ENCODE measurements around the gene GTF2H1.
"Not testable (repeated sequence)": the region's sequence is repeated elsewhere in the genome, so short reads cannot be mapped to it uniquely, and the experiment has no call there.

Gene GTF2H1

GRCh38 chr11:18315893-18316292, 6.5 kb upstream of the GTF2H1 start:
- FAIRE-seq, result no peak
- DNase-seq (ENCODE audit: insufficient read length, low spot score), result no peak
- TF ChIP-seq POU2F2 (IDR thresholded peaks at IDR 0.05; ENCODE audit: low read depth, low read length) (no peak), POLR2AphosphoS5 (IDR thresholded peaks at IDR 0.05; ENCODE audit: low read depth, low read length) (no peak), PAX5 (IDR thresholded peaks at IDR 0.05; ENCODE audit: insufficient read depth, low read length, severe bottlenecking) (no peak), SPI1 (IDR thresholded peaks at IDR 0.05; ENCODE audit: low read depth, low read length) (no peak), POLR2A (IDR thresholded peaks at IDR 0.05; ENCODE audit: low read depth, low read length) (no peak), TAF1 (IDR thresholded peaks at IDR 0.05; ENCODE audit: low read depth, low read length) (no peak)

- no peak for TF ChIP-seq POLR2AphosphoS5 (IDR thresholded peaks at IDR 0.05; ENCODE audit: low read depth, low read length)
- no peak for TF ChIP-seq POLR2A (IDR thresholded peaks at IDR 0.05; ENCODE audit: low read depth, low read length)
- TF ChIP-seq SPI1 (IDR thresholded peaks at IDR 0.05; ENCODE audit: low read depth, low read length), result no peak
- no peak for TF ChIP-seq TAF1 (IDR thresholded peaks at IDR 0.05; ENCODE audit: low read depth, low read length)
- no peak for TF ChIP-seq PAX5 (IDR thresholded peaks at IDR 0.05; ENCODE audit: insufficient read depth, low read length, severe bottlenecking)
- TF ChIP-seq POU2F2 (IDR thresholded peaks at IDR 0.05; ENCODE audit: low read depth, low read length), result no peak
- no peak for DNase-seq (ENCODE audit: insufficient read length, low spot score)
- no peak for FAIRE-seq
Observed at GRCh38 chr11:18317551-18317950, 4.8 kb upstream of the GTF2H1 start.

- no peak for FAIRE-seq
Observed at GRCh38 chr11:18319914-18320313, 2.5 kb upstream of the GTF2H1 start.

GRCh38 chr11:18320617-18321016, 1.8 kb upstream of the GTF2H1 start:
- FAIRE-seq, result no peak
- DNase-seq (ENCODE audit: insufficient read length, low spot score), result no peak

More at GRCh38 chr11:18319914-18320313, 2.5 kb upstream of the GTF2H1 start:
- TF ChIP-seq POU2F2 (IDR thresholded peaks at IDR 0.05; ENCODE audit: low read depth, low read length), result no peak
- TF ChIP-seq SPI1 (IDR thresholded peaks at IDR 0.05; ENCODE audit: low read depth, low read length), result no peak
- no peak for TF ChIP-seq POLR2A (IDR thresholded peaks at IDR 0.05; ENCODE audit: low read depth, low read length)
- no peak for TF ChIP-seq POLR2AphosphoS5 (IDR thresholded peaks at IDR 0.05; ENCODE audit: low read depth, low read length)
- no peak for TF ChIP-seq PAX5 (IDR thresholded peaks at IDR 0.05; ENCODE audit: insufficient read depth, low read length, severe bottlenecking)
- TF ChIP-seq TAF1 (IDR thresholded peaks at IDR 0.05; ENCODE audit: low read depth, low read length), result no peak
- no peak for DNase-seq (ENCODE audit: insufficient read length, low spot score)

GRCh38 chr11:18321578-18321968, 794 bp upstream of the GTF2H1 start:
- FAIRE-seq (no peak), DNase-seq (ENCODE audit: insufficient read length, low spot score) (no peak)
- 0 out of 2 replicates have a peak, but pooled peaks have one; percentile 18 for TF ChIP-seq SPI1 (IDR thresholded peaks at IDR 0.05; ENCODE audit: low read depth, low read length)
- no peak for TF ChIP-seq TAF1 (IDR thresholded peaks at IDR 0.05; ENCODE audit: low read depth, low read length)

More at GRCh38 chr11:18320617-18321016, 1.8 kb upstream of the GTF2H1 start:
- TF ChIP-seq PAX5 (IDR thresholded peaks at IDR 0.05; ENCODE audit: insufficient read depth, low read length, severe bottlenecking), result no peak
- no peak for TF ChIP-seq POLR2AphosphoS5 (IDR thresholded peaks at IDR 0.05; ENCODE audit: low read depth, low read length)
- no peak for TF ChIP-seq SPI1 (IDR thresholded peaks at IDR 0.05; ENCODE audit: low read depth, low read length)

GRCh38 chr11:18322818-18323570, 627 bp downstream of the GTF2H1 start:
- DNase-seq (ENCODE audit: insufficient read length, low spot score) (no peak), FAIRE-seq (no peak)
- TF ChIP-seq PAX5 (IDR thresholded peaks at IDR 0.05; ENCODE audit: insufficient read depth, low read length, severe bottlenecking), result no peak
- no peak for TF ChIP-seq SPI1 (IDR thresholded peaks at IDR 0.05; ENCODE audit: low read depth, low read length)
- TF ChIP-seq POLR2A (IDR thresholded peaks at IDR 0.05; ENCODE audit: low read depth, low read length), result no peak; the same call in 1 of the 2 replicates
- TF ChIP-seq POU2F2 (IDR thresholded peaks at IDR 0.05; ENCODE audit: low read depth, low read length), result no peak

- peak; percentile 30; the same call in 1 of the 2 replicates for TF ChIP-seq POLR2AphosphoS5 (IDR thresholded peaks at IDR 0.05; ENCODE audit: low read depth, low read length)
- FAIRE-seq; DNase-seq (ENCODE audit: insufficient read length, low spot score): not testable (repeated sequence)
Observed at GRCh38 chr11:18323881-18324280, 1.5 kb downstream of the GTF2H1 start.

- DNase-seq (ENCODE audit: insufficient read length, low spot score) (no peak), FAIRE-seq (peak; percentile 31)
- TF ChIP-seq SPI1 (IDR thresholded peaks at IDR 0.05; ENCODE audit: low read depth, low read length), result peak; percentile 65
- TF ChIP-seq PAX5 (IDR thresholded peaks at IDR 0.05; ENCODE audit: insufficient read depth, low read length, severe bottlenecking), result no peak
Observed at GRCh38 chr11:18324381-18324780, 2.0 kb downstream of the GTF2H1 start.

GRCh38 chr11:18329196-18329870, 7.0 kb downstream of the GTF2H1 start:
- DNase-seq (ENCODE audit: insufficient read length, low spot score) (no peak), FAIRE-seq (peak; percentile 83)
- no peak for TF ChIP-seq POLR2AphosphoS5 (IDR thresholded peaks at IDR 0.05; ENCODE audit: low read depth, low read length)
- peak; percentile 93 for TF ChIP-seq PAX5 (IDR thresholded peaks at IDR 0.05; ENCODE audit: insufficient read depth, low read length, severe bottlenecking)

GRCh38 chr11:18330921-18331320, 8.6 kb downstream of the GTF2H1 start:
- FAIRE-seq, result peak; percentile 38
- TF ChIP-seq POU2F2 (IDR thresholded peaks at IDR 0.05; ENCODE audit: low read depth, low read length) (no peak), SPI1 (IDR thresholded peaks at IDR 0.05; ENCODE audit: low read depth, low read length) (no peak), TAF1 (IDR thresholded peaks at IDR 0.05; ENCODE audit: low read depth, low read length) (no peak), POLR2AphosphoS5 (IDR thresholded peaks at IDR 0.05; ENCODE audit: low read depth, low read length) (no peak)
- no peak for DNase-seq (ENCODE audit: insufficient read length, low spot score)
